ENCODE data around the gene PBX3. TPM values are rescaled to one million over a fixed set of nuclear protein-coding genes. Genes with fewer than 3 reads are reported as not detected.

PBX3 gene
- total and polyA plus RNA-seq, 2 donors (not counting 1 experiment from before 2014, with no cell fraction given): 15.5 to 39.0 TPM

- Mint-ChIP-seq H3K27ac (no peak overlapping the region), H3K4me1 (peaks cover 41% of the 10 kb centered on the region), H3K9me3 (ENCODE audit: insufficient read depth) (no peaks in the 10 kb centered on the region), H3K4me3 (no peak overlapping the region), H3K27me3 (no peaks in the 10 kb centered on the region)
- Histone ChIP-seq H3K27me3 (replicated peaks in 1 of 4; ENCODE audit: control extremely low read depth in 1 of 4, control insufficient read depth in 3 of 4, insufficient read depth in 4 of 4, low read length in 3 of 4) (no peaks in the 10 kb centered on the region), H4K20me1 (ENCODE audit: control insufficient read depth, insufficient read depth, low read length, poor library complexity, severe bottlenecking) (no peaks in the 10 kb centered on the region), H3K9ac (ENCODE audit: low read length) (no peak overlapping the region), H3K9me3 (ENCODE audit: control extremely low read depth in 1 of 3, control insufficient read depth in 2 of 3, insufficient read depth in 1 of 3, low read length in 2 of 3) (no peaks in the 10 kb centered on the region), H2AFZ (ENCODE audit: insufficient read depth, low read depth, low read length, poor library complexity, severe bottlenecking) (no peak overlapping the region), H3K36me3 (replicated peaks in 1 of 2; ENCODE audit: control extremely low read depth in 1 of 2, control insufficient read depth in 1 of 2, extremely low read depth in 1 of 2, insufficient read depth in 2 of 2, low read length in 1 of 2) (no peaks in the 10 kb centered on the region), H3K79me2 (ENCODE audit: control insufficient read depth, insufficient read depth, low read length) (peaks cover 36% of the 10 kb centered on the region), H3K27ac (ENCODE audit: low read length in 2 of 2) (no peak overlapping the region), H3K4me1 (ENCODE audit: control insufficient read depth in 2 of 2, insufficient read depth in 2 of 2, low read length in 2 of 2) (peaks cover 21 to 25% of the 10 kb centered on the region in 2 donors), H3K4me3 (ENCODE audit: control extremely low read depth in 1 of 5, extremely low read depth in 1 of 5, insufficient read depth in 1 of 5, low read depth in 2 of 5, low read length in 4 of 5) (no peak overlapping the region), H3K4me2 (replicated peaks; ENCODE audit: low read depth, low read length, poor library complexity, severe bottlenecking) (no peak overlapping the region)
- CTCF ChIA-PET: no interaction called here
- TF ChIP-seq, protein P1, sequence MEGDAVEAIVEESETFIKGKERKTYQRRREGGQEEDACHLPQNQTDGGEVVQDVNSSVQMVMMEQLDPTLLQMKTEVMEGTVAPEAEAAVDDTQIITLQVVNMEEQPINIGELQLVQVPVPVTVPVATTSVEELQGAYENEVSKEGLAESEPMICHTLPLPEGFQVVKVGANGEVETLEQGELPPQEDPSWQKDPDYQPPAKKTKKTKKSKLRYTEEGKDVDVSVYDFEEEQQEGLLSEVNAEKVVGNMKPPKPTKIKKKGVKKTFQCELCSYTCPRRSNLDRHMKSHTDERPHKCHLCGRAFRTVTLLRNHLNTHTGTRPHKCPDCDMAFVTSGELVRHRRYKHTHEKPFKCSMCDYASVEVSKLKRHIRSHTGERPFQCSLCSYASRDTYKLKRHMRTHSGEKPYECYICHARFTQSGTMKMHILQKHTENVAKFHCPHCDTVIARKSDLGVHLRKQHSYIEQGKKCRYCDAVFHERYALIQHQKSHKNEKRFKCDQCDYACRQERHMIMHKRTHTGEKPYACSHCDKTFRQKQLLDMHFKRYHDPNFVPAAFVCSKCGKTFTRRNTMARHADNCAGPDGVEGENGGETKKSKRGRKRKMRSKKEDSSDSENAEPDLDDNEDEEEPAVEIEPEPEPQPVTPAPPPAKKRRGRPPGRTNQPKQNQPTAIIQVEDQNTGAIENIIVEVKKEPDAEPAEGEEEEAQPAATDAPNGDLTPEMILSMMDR (IDR thresholded peaks at IDR 0.05): no peak
- TF ChIP-seq EZH2 (IDR thresholded peaks at IDR 0.05; ENCODE audit: borderline replicate concordance, insufficient read depth, low read depth, low read length, poor library complexity, severe bottlenecking): no peak
- 78% methylated on average over 4 of the region's 7 CpGs for WGBS (ENCODE audit: insufficient coverage)
- intact Hi-C loops (cut with micrococcal nuclease): no loop called here
- POLR2A ChIA-PET: no interaction called here
- DNase-seq (no peak), ATAC-seq (ENCODE audit: low read depth) (no peak)
Measured at GRCh38 chr9:125763394-125763801, 16.2 kb downstream of the PBX3 start.

- Histone ChIP-seq H3K27ac (ENCODE audit: low read length in 2 of 2) (no peak overlapping the region), H3K9me3 (ENCODE audit: control extremely low read depth in 1 of 3, control insufficient read depth in 2 of 3, insufficient read depth in 1 of 3, low read length in 2 of 3) (no peaks in the 10 kb centered on the region), H2AFZ (ENCODE audit: insufficient read depth, low read depth, low read length, poor library complexity, severe bottlenecking) (no peak overlapping the region), H4K20me1 (ENCODE audit: control insufficient read depth, insufficient read depth, low read length, poor library complexity, severe bottlenecking) (no peaks in the 10 kb centered on the region), H3K4me2 (replicated peaks; ENCODE audit: low read depth, low read length, poor library complexity, severe bottlenecking) (no peak overlapping the region), H3K79me2 (ENCODE audit: control insufficient read depth, insufficient read depth, low read length) (peaks cover 30% of the 10 kb centered on the region), H3K9ac (ENCODE audit: low read length) (no peak overlapping the region), H3K4me3 (ENCODE audit: control extremely low read depth in 1 of 5, extremely low read depth in 1 of 5, insufficient read depth in 1 of 5, low read depth in 2 of 5, low read length in 4 of 5) (no peak overlapping the region), H3K27me3 (replicated peaks in 1 of 4; ENCODE audit: control extremely low read depth in 1 of 4, control insufficient read depth in 3 of 4, insufficient read depth in 4 of 4, low read length in 3 of 4) (no peaks in the 10 kb centered on the region), H3K4me1 (ENCODE audit: control insufficient read depth in 2 of 2, insufficient read depth in 2 of 2, low read length in 2 of 2) (peaks cover 13 to 17% of the 10 kb centered on the region in 2 donors), H3K36me3 (replicated peaks in 1 of 2; ENCODE audit: control extremely low read depth in 1 of 2, control insufficient read depth in 1 of 2, extremely low read depth in 1 of 2, insufficient read depth in 2 of 2, low read length in 1 of 2) (no peaks in the 10 kb centered on the region)
- Mint-ChIP-seq H3K27me3 (no peaks in the 10 kb centered on the region), H3K4me3 (no peak overlapping the region), H3K27ac (no peak overlapping the region), H3K9me3 (ENCODE audit: insufficient read depth) (no peaks in the 10 kb centered on the region), H3K4me1 (peaks cover 36% of the 10 kb centered on the region)
- ATAC-seq (ENCODE audit: low read depth): no peak
- TF ChIP-seq, protein P1 (IDR thresholded peaks at IDR 0.05): no peak
- intact Hi-C loops (cut with micrococcal nuclease): no loop called here
- POLR2A ChIA-PET: no interaction called here
- CTCF ChIA-PET: no interaction called here
- no peak for DNase-seq
- no CpG with 5 or more reads among the region's 3 CpGs for WGBS (ENCODE audit: insufficient coverage)
Measured at GRCh38 chr9:125764198-125764597, 17.0 kb downstream of the PBX3 start.

All from B cell (primary cell).